Neural progenitor cell (in vitro differentiated cells): ENCODE measurements around the gene CNOT8. TPM values are rescaled to one million over a fixed set of nuclear protein-coding genes. Genes with fewer than 3 reads are reported as not detected.

ENCODE experiments used
- DNase-seq: peaks from one replicate; pipeline ENCODE4 v3.0.0-alpha.2; 2016; ENCODE audit warnings: low spot score
- H2AFZ ChIP-seq: fragments of 200-600 bp; sonication (generic); replicated peaks from 2 replicates; pipeline ENCODE4 v1.6.1; 2016; ENCODE audit warnings: antibody characterized with exemption
- H3F3A ChIP-seq: fragments of 200-600 bp; sonication (generic); 2 replicates; pipeline ENCODE4 v1.6.1; 2016; ENCODE audit warnings: antibody characterized with exemption, low read depth
- H3K27ac ChIP-seq: fragments of 200-600 bp; sonication (generic); 2 replicates; pipeline ENCODE4 v1.5.1; 2016; ENCODE audit warnings: mild to moderate bottlenecking
- H3K27me3 ChIP-seq: fragments of 200-600 bp; sonication (generic); 2 replicates; pipeline ENCODE4 v1.6.1; 2016; ENCODE audit warnings: mild to moderate bottlenecking, moderate library complexity
- H3K36me3 ChIP-seq: fragments of 200-600 bp; sonication (generic); 2 replicates; pipeline ENCODE4 v1.5.1; 2016
- H3K4me1 ChIP-seq: fragments of 200-600 bp; sonication (generic); 2 replicates; pipeline ENCODE4 v1.6.1; 2016; ENCODE audit warnings: mixed run types
- H3K4me2 ChIP-seq: fragments of 200-600 bp; sonication (generic); 2 replicates; pipeline ENCODE4 v1.6.1; 2016
- H3K4me3 ChIP-seq: fragments of 200-600 bp; sonication (generic); 2 replicates; pipeline ENCODE4 v1.5.1; 2016
- H3K79me2 ChIP-seq: fragments of 200-600 bp; sonication (generic); 2 replicates; pipeline ENCODE4 v1.6.1; 2016; ENCODE audit warnings: low read depth
- H3K9ac ChIP-seq: fragments of 200-600 bp; sonication (generic); 2 replicates; pipeline ENCODE4 v1.6.1; 2016
- H3K9me3 ChIP-seq: fragments of 200-600 bp; sonication (generic); 2 replicates; pipeline ENCODE4 v1.5.1; 2016; ENCODE audit warnings: low read depth
- H4K20me1 ChIP-seq: fragments of 200-600 bp; sonication (generic); 2 replicates; pipeline ENCODE4 v1.6.1; 2016; ENCODE audit warnings: low read depth
- H3K27ac Mint-ChIP-seq: 3 replicates; pipeline ENCODE4 v1.8.0; 2021; ENCODE audit warnings: mixed read lengths
- H3K27me3 Mint-ChIP-seq: 2 replicates; pipeline ENCODE4 v1.8.0; 2022; ENCODE audit warnings: low read depth, mild to moderate bottlenecking, inconsistent platforms, moderate library complexity, mixed read lengths; ENCODE audit not compliant: insufficient read depth
- H3K36me3 Mint-ChIP-seq: 3 replicates; pipeline ENCODE4 v1.8.0; 2021; ENCODE audit warnings: mixed read lengths
- H3K4me1 Mint-ChIP-seq: 3 replicates; pipeline ENCODE4 v1.8.0; 2021; ENCODE audit warnings: mixed read lengths
- H3K4me3 Mint-ChIP-seq: 3 replicates; pipeline ENCODE4 v1.8.0; 2021; ENCODE audit warnings: mild to moderate bottlenecking, moderate library complexity, mixed read lengths
- H3K9me3 Mint-ChIP-seq: 3 replicates; pipeline ENCODE4 v1.8.0; 2020; ENCODE audit warnings: mixed read lengths
- EZH2 ChIP-seq: fragments of 200-600 bp; sonication (generic); IDR thresholded peaks from 2 replicates; pipeline ENCODE4 v1.6.1; 2017; ENCODE audit warnings: antibody characterized with exemption, mild to moderate bottlenecking, moderate library complexity
- EZH2phosphoT487 ChIP-seq: fragments of 200-600 bp; sonication (generic); IDR thresholded peaks from 2 replicates; pipeline ENCODE4 v1.6.1; 2017; ENCODE audit warnings: antibody characterized with exemption
- total RNA-seq: library from RNA; depleted of rRNA; stranded (reverse); fragments of >200 nt; gene quantifications from 2 replicates; pipeline ENCODE4 v1.2.3, GENCODE V29; 2015; ENCODE audit warnings: low replicate concordance
- TF ChIP-seq, protein P1 (sequence below): fragments of 200-600 bp; sonication (generic); IDR thresholded peaks from 2 replicates; pipeline ENCODE4 v1.5.1; 2017; ENCODE audit warnings: antibody characterized with exemption, mild to moderate bottlenecking

CNOT8 gene
- total RNA-seq, 1 donor from 2014 or later: 90.8 TPM

DNA sequence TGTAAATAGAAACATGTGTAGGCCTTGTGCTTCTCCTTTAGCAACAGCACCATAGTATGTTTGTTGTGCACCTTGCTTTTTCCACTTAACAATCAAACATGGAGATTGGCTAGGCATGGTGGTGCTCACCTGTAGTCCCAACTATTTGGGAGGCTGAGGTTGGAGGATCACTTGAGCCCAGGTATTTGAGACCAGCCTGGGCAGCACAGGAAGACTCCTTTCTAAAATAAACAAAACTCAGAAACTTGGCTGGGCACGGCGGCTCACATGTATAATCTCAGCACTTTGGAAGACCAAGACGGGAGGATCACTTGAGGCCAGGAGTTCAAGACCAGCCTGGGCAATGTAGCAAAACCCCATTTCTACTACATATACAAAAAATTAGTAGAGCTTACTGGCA lies 7.1 kb upstream of the CNOT8 start:
- H3K27ac ChIP-seq: no peak overlapping the region
- Mint-ChIP-seq H3K27ac (no peak overlapping the region), H3K4me3 (peak overlapping the region; percentile 90), H3K9me3 (no peaks in the 10 kb centered on the region), H3K36me3 (peaks cover 1% of the 10 kb centered on the region), H3K4me1 (peaks cover 28% of the 10 kb centered on the region), H3K27me3 (peaks cover 2% of the 10 kb centered on the region)
- H3K9ac ChIP-seq: no peak overlapping the region
- no peaks in the 10 kb centered on the region for H3K9me3 ChIP-seq
- no peaks in the 10 kb centered on the region for H3K36me3 ChIP-seq
- H4K20me1 ChIP-seq: no peaks in the 10 kb centered on the region
- H3K4me1 ChIP-seq: peaks cover 6% of the 10 kb centered on the region
- H3K4me2 ChIP-seq: peak overlapping the region; percentile 79
- H3K4me3 ChIP-seq: no peak overlapping the region
- DNase-seq: no peak
- peaks cover 18% of the 10 kb centered on the region for H3F3A ChIP-seq
- no peaks in the 10 kb centered on the region for H3K79me2 ChIP-seq
- no peak overlapping the region for H2AFZ ChIP-seq
- TF ChIP-seq EZH2: no peak
- TF ChIP-seq EZH2phosphoT487: no peak
- TF ChIP-seq, protein P1, sequence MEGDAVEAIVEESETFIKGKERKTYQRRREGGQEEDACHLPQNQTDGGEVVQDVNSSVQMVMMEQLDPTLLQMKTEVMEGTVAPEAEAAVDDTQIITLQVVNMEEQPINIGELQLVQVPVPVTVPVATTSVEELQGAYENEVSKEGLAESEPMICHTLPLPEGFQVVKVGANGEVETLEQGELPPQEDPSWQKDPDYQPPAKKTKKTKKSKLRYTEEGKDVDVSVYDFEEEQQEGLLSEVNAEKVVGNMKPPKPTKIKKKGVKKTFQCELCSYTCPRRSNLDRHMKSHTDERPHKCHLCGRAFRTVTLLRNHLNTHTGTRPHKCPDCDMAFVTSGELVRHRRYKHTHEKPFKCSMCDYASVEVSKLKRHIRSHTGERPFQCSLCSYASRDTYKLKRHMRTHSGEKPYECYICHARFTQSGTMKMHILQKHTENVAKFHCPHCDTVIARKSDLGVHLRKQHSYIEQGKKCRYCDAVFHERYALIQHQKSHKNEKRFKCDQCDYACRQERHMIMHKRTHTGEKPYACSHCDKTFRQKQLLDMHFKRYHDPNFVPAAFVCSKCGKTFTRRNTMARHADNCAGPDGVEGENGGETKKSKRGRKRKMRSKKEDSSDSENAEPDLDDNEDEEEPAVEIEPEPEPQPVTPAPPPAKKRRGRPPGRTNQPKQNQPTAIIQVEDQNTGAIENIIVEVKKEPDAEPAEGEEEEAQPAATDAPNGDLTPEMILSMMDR: no peak
- no peaks in the 10 kb centered on the region for H3K27me3 ChIP-seq

DNA sequence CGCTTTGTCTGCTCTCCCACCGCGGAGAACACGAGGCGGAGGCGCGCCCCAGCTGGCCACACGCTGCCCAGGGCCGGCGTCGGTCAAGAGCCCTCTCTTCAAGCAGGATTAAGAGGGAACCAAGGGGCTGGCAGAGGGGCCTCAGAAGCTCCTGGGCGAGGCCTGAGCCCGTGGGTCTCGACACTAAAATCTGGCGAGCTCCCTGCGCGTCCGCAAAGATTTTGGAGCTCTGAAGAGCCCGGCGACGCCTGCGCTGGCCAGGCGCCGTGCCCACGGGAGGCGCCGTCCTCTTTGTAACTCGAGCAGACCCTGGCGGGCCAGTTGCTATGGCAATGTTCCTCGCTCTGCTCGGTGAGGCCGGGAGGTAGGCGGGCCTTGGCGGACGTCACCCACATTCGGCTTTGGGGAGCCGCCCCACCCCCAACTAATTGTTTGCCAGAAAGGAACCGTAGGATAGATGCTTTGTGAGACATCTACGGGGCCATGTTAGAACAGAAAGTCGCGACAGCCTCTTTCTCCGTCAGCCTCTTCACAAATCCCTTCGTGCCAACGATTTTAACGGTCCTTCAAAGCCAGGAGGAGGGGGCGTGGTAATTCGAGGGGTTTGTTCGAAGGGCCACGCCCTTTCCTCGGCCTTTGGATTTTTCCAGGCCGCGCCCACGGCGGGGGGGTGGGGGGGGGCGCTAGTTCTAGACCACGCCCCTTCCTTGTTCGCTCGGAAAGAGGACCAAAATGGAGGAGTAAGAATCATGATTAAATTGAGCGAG lies 714 bp upstream of the CNOT8 start:
- Histone ChIP-seq H3K27ac (peak overlapping the region; percentile 99), H3F3A (peaks cover 23% of the 10 kb centered on the region), H3K4me3 (peak overlapping the region; percentile 67), H3K79me2 (peaks cover 43% of the 10 kb centered on the region), H3K36me3 (no peaks in the 10 kb centered on the region), H3K9me3 (no peaks in the 10 kb centered on the region), H3K4me1 (peaks cover 10% of the 10 kb centered on the region), H2AFZ (peak overlapping the region; percentile 93), H3K9ac (peak overlapping the region; percentile 85), H3K27me3 (no peaks in the 10 kb centered on the region), H4K20me1 (peaks cover 24% of the 10 kb centered on the region), H3K4me2 (peak overlapping the region; percentile 88)
- H3K27me3 Mint-ChIP-seq: peaks cover 3% of the 10 kb centered on the region
- H3K4me1 Mint-ChIP-seq: peaks cover 31% of the 10 kb centered on the region
- peak overlapping the region; percentile 89 for H3K4me3 Mint-ChIP-seq
- peak; percentile 98 for DNase-seq
- H3K9me3 Mint-ChIP-seq: no peaks in the 10 kb centered on the region
- H3K36me3 Mint-ChIP-seq: peaks cover 4% of the 10 kb centered on the region
- peak overlapping the region; percentile 98 for H3K27ac Mint-ChIP-seq
- TF ChIP-seq, protein P1: peak; percentile 27
- peak; percentile 28 for TF ChIP-seq EZH2
- TF ChIP-seq EZH2phosphoT487: no peak

DNA sequence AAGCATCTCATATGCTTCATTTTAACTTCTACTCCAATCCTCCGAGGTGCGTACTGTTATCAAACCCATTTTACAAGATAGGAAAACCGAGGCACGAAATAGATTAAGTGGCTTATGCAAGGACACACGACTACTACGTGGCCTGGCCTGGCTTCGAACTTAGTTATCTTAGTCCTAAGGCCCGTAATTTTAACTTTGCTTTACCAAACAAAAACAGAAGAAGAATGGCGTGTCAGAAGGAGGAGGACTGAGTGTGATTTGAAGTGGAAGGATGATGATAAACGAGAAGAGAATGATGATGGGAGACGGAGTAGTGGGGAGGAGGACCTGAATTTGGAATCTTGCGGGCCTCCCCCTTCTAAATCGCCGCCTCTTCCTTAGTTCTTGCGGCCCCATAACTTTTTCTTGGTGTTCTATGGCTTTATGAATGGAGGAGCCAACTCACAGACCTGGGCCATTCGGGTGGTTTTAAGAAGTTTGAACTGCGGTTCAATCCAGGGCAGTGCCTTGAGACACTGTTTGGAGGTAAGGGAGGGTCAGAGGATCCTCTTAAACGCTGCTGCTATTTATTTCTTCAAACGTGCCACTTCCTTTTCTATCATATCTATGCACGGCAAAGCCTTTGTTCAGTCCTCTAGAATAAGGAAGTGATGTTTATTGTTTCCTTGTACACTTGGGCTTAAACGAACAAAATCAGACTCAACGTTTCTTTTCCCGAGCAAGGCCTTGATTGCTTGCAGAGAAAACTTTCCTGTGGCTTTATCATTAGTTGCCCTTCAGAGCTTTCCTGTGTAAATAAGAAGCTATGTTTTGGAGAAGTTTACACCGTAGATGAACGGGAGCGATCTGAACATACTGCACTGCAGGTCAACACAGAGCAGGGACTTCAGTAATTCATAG lies 795 bp downstream of the CNOT8 start:
- Histone ChIP-seq H3K36me3 (no peaks in the 10 kb centered on the region), H3K79me2 (peaks cover 58% of the 10 kb centered on the region), H3F3A (peaks cover 23% of the 10 kb centered on the region), H3K27ac (no peak overlapping the region), H3K4me1 (peaks cover 10% of the 10 kb centered on the region), H3K4me3 (peak overlapping the region; percentile 67), H3K4me2 (peak overlapping the region; percentile 88), H4K20me1 (peaks cover 24% of the 10 kb centered on the region), H3K27me3 (no peaks in the 10 kb centered on the region), H2AFZ (peak overlapping the region; percentile 93), H3K9ac (peak overlapping the region; percentile 85), H3K9me3 (no peaks in the 10 kb centered on the region)
- H3K27ac Mint-ChIP-seq: peak overlapping the region; percentile 36
- no peak for TF ChIP-seq EZH2
- no peak for TF ChIP-seq EZH2phosphoT487
- TF ChIP-seq, protein P1: no peak
- H3K27me3 Mint-ChIP-seq: peaks cover 3% of the 10 kb centered on the region
- H3K4me3 Mint-ChIP-seq: peak overlapping the region; percentile 89
- H3K36me3 Mint-ChIP-seq: peaks cover 15% of the 10 kb centered on the region
- no peaks in the 10 kb centered on the region for H3K9me3 Mint-ChIP-seq
- peaks cover 31% of the 10 kb centered on the region for H3K4me1 Mint-ChIP-seq
- DNase-seq: no peak
